Measurements from ENCODE around the gene NTM. TPM values are rescaled to one million over a fixed set of nuclear protein-coding genes. Genes with fewer than 3 reads are reported as not detected.

The NTM gene
- total RNA-seq, 1 donor from 2014 or later = 9.9 TPM

- Histone ChIP-seq H3K4me1 (ENCODE audit: control insufficient read depth in 3 of 3, insufficient read depth in 3 of 3, low read length in 3 of 3) (no peaks in the 10 kb centered on the region), H3K27ac (ENCODE audit: low read depth, low read length) (no peak overlapping the region), H3K9ac (ENCODE audit: low read depth in 1 of 3, low read length in 3 of 3) (no peak overlapping the region), H3K36me3 (ENCODE audit: control insufficient read depth in 3 of 3, insufficient read depth in 3 of 3, low read length in 3 of 3) (no peaks in the 10 kb centered on the region), H3K27me3 (ENCODE audit: control insufficient read depth in 3 of 3, insufficient read depth in 3 of 3, low read length in 3 of 3) (no peaks in the 10 kb centered on the region), H3K4me3 (ENCODE audit: low read length in 3 of 3) (no peak overlapping the region), H3K9me3 (ENCODE audit: control insufficient read depth in 3 of 3, low read length in 3 of 3) (peaks cover 0 to 18% (median 6%) of the 10 kb centered on the region in 3 donors)
These were observed 718.1 kb downstream of the NTM start for GRCh38 chr11:132088551-132088950.

GRCh38 chr11:132093536-132094259 lies 723.3 kb downstream of the NTM start:
- H3K9me3 ChIP-seq (ENCODE audit: control insufficient read depth in 3 of 3, low read length in 3 of 3) = no peaks in the 10 kb centered on the region
- no peaks in the 10 kb centered on the region for H3K36me3 ChIP-seq (ENCODE audit: control insufficient read depth in 3 of 3, insufficient read depth in 3 of 3, low read length in 3 of 3)
- no peak overlapping the region for H3K27ac ChIP-seq (ENCODE audit: low read depth, low read length)

GRCh38 chr11:132094598-132094997 lies 724.2 kb downstream of the NTM start:
- Histone ChIP-seq H3K27ac (ENCODE audit: low read depth, low read length) (no peak overlapping the region), H3K36me3 (ENCODE audit: control insufficient read depth in 3 of 3, insufficient read depth in 3 of 3, low read length in 3 of 3) (no peaks in the 10 kb centered on the region), H3K27me3 (ENCODE audit: control insufficient read depth in 3 of 3, insufficient read depth in 3 of 3, low read length in 3 of 3) (peaks cover 0 to 4% (median 0%) of the 10 kb centered on the region in 3 donors), H3K4me1 (ENCODE audit: control insufficient read depth in 3 of 3, insufficient read depth in 3 of 3, low read length in 3 of 3) (no peaks in the 10 kb centered on the region), H3K9me3 (ENCODE audit: control insufficient read depth in 3 of 3, low read length in 3 of 3) (no peaks in the 10 kb centered on the region), H3K9ac (ENCODE audit: low read depth in 1 of 3, low read length in 3 of 3) (no peak overlapping the region), H3K4me3 (ENCODE audit: low read length in 3 of 3) (no peak overlapping the region)

More at GRCh38 chr11:132093536-132094259, 723.3 kb downstream of the NTM start:
- no peak overlapping the region for H3K4me3 ChIP-seq (ENCODE audit: low read length in 3 of 3)
- H3K9ac ChIP-seq (ENCODE audit: low read depth in 1 of 3, low read length in 3 of 3) = no peak overlapping the region
- no peaks in the 10 kb centered on the region for H3K4me1 ChIP-seq (ENCODE audit: control insufficient read depth in 3 of 3, insufficient read depth in 3 of 3, low read length in 3 of 3)
- H3K27me3 ChIP-seq (ENCODE audit: control insufficient read depth in 3 of 3, insufficient read depth in 3 of 3, low read length in 3 of 3) = peaks cover 0 to 4% (median 0%) of the 10 kb centered on the region in 3 donors

GRCh38 chr11:132095230-132096131 lies 725.1 kb downstream of the NTM start:
- Histone ChIP-seq H3K4me3 (ENCODE audit: low read length in 3 of 3) (no peak overlapping the region), H3K36me3 (ENCODE audit: control insufficient read depth in 3 of 3, insufficient read depth in 3 of 3, low read length in 3 of 3) (no peaks in the 10 kb centered on the region), H3K9ac (ENCODE audit: low read depth in 1 of 3, low read length in 3 of 3) (no peak overlapping the region), H3K27ac (ENCODE audit: low read depth, low read length) (no peak overlapping the region), H3K9me3 (ENCODE audit: control insufficient read depth in 3 of 3, low read length in 3 of 3) (no peaks in the 10 kb centered on the region), H3K27me3 (ENCODE audit: control insufficient read depth in 3 of 3, insufficient read depth in 3 of 3, low read length in 3 of 3) (peaks cover 0 to 4% (median 0%) of the 10 kb centered on the region in 3 donors), H3K4me1 (ENCODE audit: control insufficient read depth in 3 of 3, insufficient read depth in 3 of 3, low read length in 3 of 3) (no peaks in the 10 kb centered on the region)

- Histone ChIP-seq H3K4me3 (ENCODE audit: low read length in 3 of 3) (no peak overlapping the region), H3K4me1 (ENCODE audit: control insufficient read depth in 3 of 3, insufficient read depth in 3 of 3, low read length in 3 of 3) (no peaks in the 10 kb centered on the region), H3K9me3 (ENCODE audit: control insufficient read depth in 3 of 3, low read length in 3 of 3) (no peaks in the 10 kb centered on the region), H3K27me3 (ENCODE audit: control insufficient read depth in 3 of 3, insufficient read depth in 3 of 3, low read length in 3 of 3) (peaks cover 0 to 4% (median 0%) of the 10 kb centered on the region in 3 donors), H3K27ac (ENCODE audit: low read depth, low read length) (no peak overlapping the region), H3K36me3 (ENCODE audit: control insufficient read depth in 3 of 3, insufficient read depth in 3 of 3, low read length in 3 of 3) (no peaks in the 10 kb centered on the region), H3K9ac (ENCODE audit: low read depth in 1 of 3, low read length in 3 of 3) (no peak overlapping the region)
These were observed 725.9 kb downstream of the NTM start for GRCh38 chr11:132096132-132096825.

GRCh38 chr11:132099692-132100091 lies 729.3 kb downstream of the NTM start:
- Histone ChIP-seq H3K36me3 (ENCODE audit: control insufficient read depth in 3 of 3, insufficient read depth in 3 of 3, low read length in 3 of 3) (no peaks in the 10 kb centered on the region), H3K4me3 (ENCODE audit: low read length in 3 of 3) (no peak overlapping the region), H3K27ac (ENCODE audit: low read depth, low read length) (no peak overlapping the region), H3K9ac (ENCODE audit: low read depth in 1 of 3, low read length in 3 of 3) (no peak overlapping the region), H3K4me1 (ENCODE audit: control insufficient read depth in 3 of 3, insufficient read depth in 3 of 3, low read length in 3 of 3) (no peaks in the 10 kb centered on the region), H3K9me3 (ENCODE audit: control insufficient read depth in 3 of 3, low read length in 3 of 3) (no peaks in the 10 kb centered on the region), H3K27me3 (ENCODE audit: control insufficient read depth in 3 of 3, insufficient read depth in 3 of 3, low read length in 3 of 3) (peaks cover 0 to 4% (median 0%) of the 10 kb centered on the region in 3 donors)

GRCh38 chr11:132100583-132100982 lies 730.2 kb downstream of the NTM start:
- Histone ChIP-seq H3K27me3 (ENCODE audit: control insufficient read depth in 3 of 3, insufficient read depth in 3 of 3, low read length in 3 of 3) (peaks cover 0 to 4% (median 0%) of the 10 kb centered on the region in 3 donors), H3K9ac (ENCODE audit: low read depth in 1 of 3, low read length in 3 of 3) (no peak overlapping the region), H3K9me3 (ENCODE audit: control insufficient read depth in 3 of 3, low read length in 3 of 3) (no peaks in the 10 kb centered on the region), H3K36me3 (ENCODE audit: control insufficient read depth in 3 of 3, insufficient read depth in 3 of 3, low read length in 3 of 3) (no peaks in the 10 kb centered on the region), H3K27ac (ENCODE audit: low read depth, low read length) (no peak overlapping the region), H3K4me1 (ENCODE audit: control insufficient read depth in 3 of 3, insufficient read depth in 3 of 3, low read length in 3 of 3) (no peaks in the 10 kb centered on the region), H3K4me3 (ENCODE audit: low read length in 3 of 3) (no peak overlapping the region)

- Histone ChIP-seq H3K9ac (ENCODE audit: low read depth in 1 of 3, low read length in 3 of 3) (no peak overlapping the region), H3K27me3 (ENCODE audit: control insufficient read depth in 3 of 3, insufficient read depth in 3 of 3, low read length in 3 of 3) (peaks cover 0 to 4% (median 0%) of the 10 kb centered on the region in 3 donors), H3K4me1 (ENCODE audit: control insufficient read depth in 3 of 3, insufficient read depth in 3 of 3, low read length in 3 of 3) (no peaks in the 10 kb centered on the region)
These were observed 731.5 kb downstream of the NTM start for GRCh38 chr11:132101881-132102280.

GRCh38 chr11:132103021-132103420 lies 732.6 kb downstream of the NTM start:
- Histone ChIP-seq H3K9ac (ENCODE audit: low read depth in 1 of 3, low read length in 3 of 3) (no peak overlapping the region), H3K4me3 (ENCODE audit: low read length in 3 of 3) (no peak overlapping the region), H3K36me3 (ENCODE audit: control insufficient read depth in 3 of 3, insufficient read depth in 3 of 3, low read length in 3 of 3) (no peaks in the 10 kb centered on the region), H3K9me3 (ENCODE audit: control insufficient read depth in 3 of 3, low read length in 3 of 3) (no peaks in the 10 kb centered on the region), H3K4me1 (ENCODE audit: control insufficient read depth in 3 of 3, insufficient read depth in 3 of 3, low read length in 3 of 3) (no peaks in the 10 kb centered on the region), H3K27ac (ENCODE audit: low read depth, low read length) (no peak overlapping the region), H3K27me3 (ENCODE audit: control insufficient read depth in 3 of 3, insufficient read depth in 3 of 3, low read length in 3 of 3) (peaks cover 0 to 2% (median 0%) of the 10 kb centered on the region in 3 donors)

More at GRCh38 chr11:132101881-132102280, 731.5 kb downstream of the NTM start:
- Histone ChIP-seq H3K36me3 (ENCODE audit: control insufficient read depth in 3 of 3, insufficient read depth in 3 of 3, low read length in 3 of 3) (no peaks in the 10 kb centered on the region), H3K9me3 (ENCODE audit: control insufficient read depth in 3 of 3, low read length in 3 of 3) (no peaks in the 10 kb centered on the region), H3K4me3 (ENCODE audit: low read length in 3 of 3) (no peak overlapping the region), H3K27ac (ENCODE audit: low read depth, low read length) (no peak overlapping the region)
